ENCODE measurements around the gene ARHGEF9. TPM values are rescaled to one million over a fixed set of nuclear protein-coding genes. Genes with fewer than 3 reads are reported as not detected.

The ARHGEF9 gene
- polyA plus RNA-seq, 1 of the 3 experiments (the other 2 are of a cell fraction) = 6.4 TPM

DNA sequence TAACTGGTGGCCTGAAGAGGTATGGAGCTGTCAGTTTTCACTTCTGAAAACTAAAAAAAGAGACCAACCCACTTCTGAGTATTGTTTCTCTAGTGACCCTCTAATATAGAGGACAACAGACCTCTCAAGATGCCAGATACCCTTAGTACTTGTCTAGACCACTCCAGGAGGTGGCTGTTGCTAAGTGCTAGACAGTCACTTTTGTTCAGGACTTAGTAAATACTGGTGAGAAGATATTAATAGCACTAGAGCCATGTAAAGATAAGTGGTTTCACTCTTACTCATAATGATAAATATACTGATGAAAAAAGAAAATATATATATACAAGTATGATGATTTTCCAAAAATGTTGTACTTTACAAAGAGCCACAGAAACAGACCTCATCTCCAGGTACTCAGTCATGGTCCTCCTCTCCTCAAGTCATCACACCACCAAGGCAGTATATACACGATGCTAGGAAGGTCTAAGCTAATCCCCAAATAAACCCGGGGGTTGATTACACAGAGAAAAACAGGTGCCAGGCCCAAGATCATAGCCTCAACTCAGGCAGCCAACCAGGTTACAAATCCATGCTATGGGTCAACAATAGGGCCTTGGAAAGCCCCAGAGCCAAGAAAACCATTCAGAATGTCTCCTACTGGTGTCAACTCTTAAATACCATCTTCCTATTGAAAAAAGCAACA lies 66.9 kb downstream of the ARHGEF9 start:
- Histone ChIP-seq H3K4me1 (ENCODE audit: control insufficient read depth in 1 of 2, insufficient read depth in 2 of 2, low read depth in 1 of 2, low read length in 1 of 2) (no peaks in the 10 kb centered on the region; a peak in 1 of 4 replicates), H3K79me2 (ENCODE audit: insufficient read depth) (no peaks in the 10 kb centered on the region), H3K9me3 (no peaks in the 10 kb centered on the region), H3K4me2 (no peak overlapping the region), H3K27me3 (ENCODE audit: insufficient read depth) (no peaks in the 10 kb centered on the region), H2AFZ (ENCODE audit: low read depth) (no peak overlapping the region), H3K9me2 (no peaks in the 10 kb centered on the region), H3K27ac (ENCODE audit: low read depth in 2 of 2, low read length in 1 of 2) (no peak overlapping the region), H4K20me1 (ENCODE audit: insufficient read depth) (no peaks in the 10 kb centered on the region), H3K4me3 (ENCODE audit: low read depth in 2 of 2, low read length in 1 of 2) (no peak overlapping the region), H3F3A (replicated peaks; ENCODE audit: insufficient read depth) (no peaks in the 10 kb centered on the region), H3K9ac (no peak overlapping the region), H3K36me3 (replicated peaks in 1 of 2; ENCODE audit: control insufficient read depth in 1 of 2, insufficient read depth in 2 of 2, low read length in 1 of 2) (no peaks in the 10 kb centered on the region)
- DNase-seq = no peak
- CTCF ChIA-PET = no interaction called here
- WGBS (ENCODE audit: low lambda C conversion rate) = 22% methylated on average over 1 of the region's 2 CpGs
- TF ChIP-seq, protein P1, sequence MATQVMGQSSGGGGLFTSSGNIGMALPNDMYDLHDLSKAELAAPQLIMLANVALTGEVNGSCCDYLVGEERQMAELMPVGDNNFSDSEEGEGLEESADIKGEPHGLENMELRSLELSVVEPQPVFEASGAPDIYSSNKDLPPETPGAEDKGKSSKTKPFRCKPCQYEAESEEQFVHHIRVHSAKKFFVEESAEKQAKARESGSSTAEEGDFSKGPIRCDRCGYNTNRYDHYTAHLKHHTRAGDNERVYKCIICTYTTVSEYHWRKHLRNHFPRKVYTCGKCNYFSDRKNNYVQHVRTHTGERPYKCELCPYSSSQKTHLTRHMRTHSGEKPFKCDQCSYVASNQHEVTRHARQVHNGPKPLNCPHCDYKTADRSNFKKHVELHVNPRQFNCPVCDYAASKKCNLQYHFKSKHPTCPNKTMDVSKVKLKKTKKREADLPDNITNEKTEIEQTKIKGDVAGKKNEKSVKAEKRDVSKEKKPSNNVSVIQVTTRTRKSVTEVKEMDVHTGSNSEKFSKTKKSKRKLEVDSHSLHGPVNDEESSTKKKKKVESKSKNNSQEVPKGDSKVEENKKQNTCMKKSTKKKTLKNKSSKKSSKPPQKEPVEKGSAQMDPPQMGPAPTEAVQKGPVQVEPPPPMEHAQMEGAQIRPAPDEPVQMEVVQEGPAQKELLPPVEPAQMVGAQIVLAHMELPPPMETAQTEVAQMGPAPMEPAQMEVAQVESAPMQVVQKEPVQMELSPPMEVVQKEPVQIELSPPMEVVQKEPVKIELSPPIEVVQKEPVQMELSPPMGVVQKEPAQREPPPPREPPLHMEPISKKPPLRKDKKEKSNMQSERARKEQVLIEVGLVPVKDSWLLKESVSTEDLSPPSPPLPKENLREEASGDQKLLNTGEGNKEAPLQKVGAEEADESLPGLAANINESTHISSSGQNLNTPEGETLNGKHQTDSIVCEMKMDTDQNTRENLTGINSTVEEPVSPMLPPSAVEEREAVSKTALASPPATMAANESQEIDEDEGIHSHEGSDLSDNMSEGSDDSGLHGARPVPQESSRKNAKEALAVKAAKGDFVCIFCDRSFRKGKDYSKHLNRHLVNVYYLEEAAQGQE (IDR thresholded peaks at IDR 0.05; ENCODE audit: low read depth, low read length) = no peak
- TF ChIP-seq, protein P2, sequence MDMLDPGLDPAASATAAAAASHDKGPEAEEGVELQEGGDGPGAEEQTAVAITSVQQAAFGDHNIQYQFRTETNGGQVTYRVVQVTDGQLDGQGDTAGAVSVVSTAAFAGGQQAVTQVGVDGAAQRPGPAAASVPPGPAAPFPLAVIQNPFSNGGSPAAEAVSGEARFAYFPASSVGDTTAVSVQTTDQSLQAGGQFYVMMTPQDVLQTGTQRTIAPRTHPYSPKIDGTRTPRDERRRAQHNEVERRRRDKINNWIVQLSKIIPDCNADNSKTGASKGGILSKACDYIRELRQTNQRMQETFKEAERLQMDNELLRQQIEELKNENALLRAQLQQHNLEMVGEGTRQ (IDR thresholded peaks at IDR 0.05; ENCODE audit: borderline replicate concordance, low read depth, low read length) = no peak
- TF ChIP-seq RXRA (IDR thresholded peaks at IDR 0.05; ENCODE audit: borderline replicate concordance, low read depth) = no peak
- TF ChIP-seq EP300 (IDR thresholded peaks at IDR 0.05; ENCODE audit: borderline replicate concordance in 1 of 2, low read depth in 1 of 2, low read length in 1 of 2) = no peak
- TF ChIP-seq CHD2 (IDR thresholded peaks at IDR 0.05; ENCODE audit: low read length, partially characterized antibody) = no peak
- no peak for TF ChIP-seq GATA2 (CRISPR knock-in tag; IDR thresholded peaks at IDR 0.05)
- no peak for TF ChIP-seq MEF2A (IDR thresholded peaks at IDR 0.05; ENCODE audit: borderline replicate concordance, low read depth)
- no peak for TF ChIP-seq FOXJ3 (CRISPR knock-in tag; IDR thresholded peaks at IDR 0.05)
- no peak for TF ChIP-seq YY1 (IDR thresholded peaks at IDR 0.05; ENCODE audit: low read depth)
- no peak for TF ChIP-seq RAD21 (IDR thresholded peaks at IDR 0.05; ENCODE audit: low read length)
- TF ChIP-seq FOXM1 (IDR thresholded peaks at IDR 0.05; ENCODE audit: low read depth) = no peak
- POLR2A ChIA-PET = no interaction called here

DNA sequence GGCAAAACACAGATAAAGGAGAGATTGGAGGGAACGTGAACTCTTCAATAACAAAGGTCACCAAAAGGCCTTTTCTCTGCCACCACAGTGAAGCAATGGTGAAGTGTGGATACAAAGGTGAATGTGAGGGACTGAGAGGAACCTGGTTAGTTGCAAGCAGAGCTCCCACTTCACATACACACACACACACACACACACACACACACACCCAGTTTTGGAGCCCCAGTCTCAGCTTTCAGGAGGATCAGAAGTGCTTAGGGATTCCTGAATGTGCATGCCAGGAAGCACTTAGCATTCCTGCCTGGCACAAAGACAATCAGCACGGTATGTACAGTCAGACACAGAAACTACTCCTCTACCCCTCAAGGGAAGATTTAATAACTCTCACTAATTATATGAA lies 71.5 kb downstream of the ARHGEF9 start:
- no peaks in the 10 kb centered on the region for H4K20me1 ChIP-seq (ENCODE audit: insufficient read depth)
- WGBS (ENCODE audit: low lambda C conversion rate) = 15% methylated on average over 2 of the region's 2 CpGs
- ChIA-PET CTCF (no interaction called here), POLR2A (no interaction called here)
- no peaks in the 10 kb centered on the region for H3K9me3 ChIP-seq
- H3F3A ChIP-seq (replicated peaks; ENCODE audit: insufficient read depth) = no peaks in the 10 kb centered on the region
- H3K9me2 ChIP-seq = no peaks in the 10 kb centered on the region
- H3K27ac ChIP-seq (ENCODE audit: low read depth in 2 of 2, low read length in 1 of 2) = no peak overlapping the region
- peaks cover 0 to 4% of the 10 kb centered on the region in 2 experiments for H3K36me3 ChIP-seq (replicated peaks in 1 of 2; ENCODE audit: control insufficient read depth in 1 of 2, insufficient read depth in 2 of 2, low read length in 1 of 2)
- no peak for TF ChIP-seq NRF1 (IDR thresholded peaks at IDR 0.05; ENCODE audit: low read depth, low read length)
- no peak for TF ChIP-seq POLR2AphosphoS5 (IDR thresholded peaks at IDR 0.05; ENCODE audit: low read depth, low read length)
- TF ChIP-seq, protein P3, sequence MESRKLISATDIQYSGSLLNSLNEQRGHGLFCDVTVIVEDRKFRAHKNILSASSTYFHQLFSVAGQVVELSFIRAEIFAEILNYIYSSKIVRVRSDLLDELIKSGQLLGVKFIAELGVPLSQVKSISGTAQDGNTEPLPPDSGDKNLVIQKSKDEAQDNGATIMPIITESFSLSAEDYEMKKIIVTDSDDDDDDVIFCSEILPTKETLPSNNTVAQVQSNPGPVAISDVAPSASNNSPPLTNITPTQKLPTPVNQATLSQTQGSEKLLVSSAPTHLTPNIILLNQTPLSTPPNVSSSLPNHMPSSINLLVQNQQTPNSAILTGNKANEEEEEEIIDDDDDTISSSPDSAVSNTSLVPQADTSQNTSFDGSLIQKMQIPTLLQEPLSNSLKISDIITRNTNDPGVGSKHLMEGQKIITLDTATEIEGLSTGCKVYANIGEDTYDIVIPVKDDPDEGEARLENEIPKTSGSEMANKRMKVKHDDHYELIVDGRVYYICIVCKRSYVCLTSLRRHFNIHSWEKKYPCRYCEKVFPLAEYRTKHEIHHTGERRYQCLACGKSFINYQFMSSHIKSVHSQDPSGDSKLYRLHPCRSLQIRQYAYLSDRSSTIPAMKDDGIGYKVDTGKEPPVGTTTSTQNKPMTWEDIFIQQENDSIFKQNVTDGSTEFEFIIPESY (IDR thresholded peaks at IDR 0.05; ENCODE audit: borderline replicate concordance, low read depth) = no peak
- no peaks in the 10 kb centered on the region; a peak in 1 of 4 replicates for H3K4me1 ChIP-seq (ENCODE audit: control insufficient read depth in 1 of 2, insufficient read depth in 2 of 2, low read depth in 1 of 2, low read length in 1 of 2)
- no peaks in the 10 kb centered on the region for H3K79me2 ChIP-seq (ENCODE audit: insufficient read depth)
- no peak overlapping the region for H3K4me2 ChIP-seq
- no peak overlapping the region for H2AFZ ChIP-seq (ENCODE audit: low read depth)
- no peak overlapping the region for H3K9ac ChIP-seq
- no peaks in the 10 kb centered on the region for H3K27me3 ChIP-seq (ENCODE audit: insufficient read depth)
- no peak for DNase-seq
- H3K4me3 ChIP-seq (ENCODE audit: low read depth in 2 of 2, low read length in 1 of 2) = no peak overlapping the region
